Right atrium auricular region (tissue), 2 donors: ENCODE results near the gene MRPS26. TPM values are rescaled to one million over a fixed set of nuclear protein-coding genes. Genes with fewer than 3 reads are reported as not detected.
"Not testable (repeated sequence)": the region's sequence is repeated elsewhere in the genome, so short reads cannot be mapped to it uniquely, and the experiment has no call there.

ENCODE experiments used
- DNase-seq: peaks from one replicate; pipeline ENCODE4 v3.0.0-alpha.2; 2019; ENCODE audit warnings: low spot score
- H3K27ac ChIP-seq, 2 donors: fragments of 200-600 bp; sonication (generic); 1 replicate in 1 of 2; 2 replicates in 1 of 2; pipeline ENCODE4 v1.5.1; 2016 to 2019
- H3K27me3 ChIP-seq, 2 donors: fragments of 200-600 bp; sonication (generic); one replicate each; pipeline versions ENCODE4 v1.5.1 to v1.6.0; 2017 to 2019
- H3K36me3 ChIP-seq: fragments of 200-600 bp; sonication (generic); one replicate; pipeline ENCODE4 v1.5.1; 2016
- H3K4me1 ChIP-seq, 2 donors: fragments of 200-600 bp; sonication (generic); one replicate each; pipeline versions ENCODE4 v1.5.1 to v1.6.0; 2017 to 2019
- H3K4me3 ChIP-seq, 2 donors: fragments of 200-600 bp; sonication (generic); 1 replicate in 1 of 2; 2 replicates in 1 of 2; pipeline ENCODE4 v1.5.1; 2017 to 2019; ENCODE audit warnings: mild to moderate bottlenecking in 1 of 2, moderate library complexity in 1 of 2
- H3K9me3 ChIP-seq, 2 donors: fragments of 200-600 bp; sonication (generic); one replicate each; pipeline ENCODE4 v1.5.1; 2019
- total RNA-seq, 2 donors: library from RNA; depleted of rRNA; stranded (reverse); fragments of >200 nt; gene quantifications; one replicate each; pipeline ENCODE4 v1.1.0, GENCODE V29; 2016
- TF ChIP-seq, protein P1 (sequence below), 2 donors: fragments of 200-600 bp; sonication (generic); IDR thresholded peaks; one replicate each; pipeline ENCODE4 v1.5.1; 2019; ENCODE audit warnings: antibody characterized with exemption in 2 of 2

The MRPS26 gene
- total RNA-seq, 2 donors from 2014 or later = 44.7 to 45.4 TPM

DNA sequence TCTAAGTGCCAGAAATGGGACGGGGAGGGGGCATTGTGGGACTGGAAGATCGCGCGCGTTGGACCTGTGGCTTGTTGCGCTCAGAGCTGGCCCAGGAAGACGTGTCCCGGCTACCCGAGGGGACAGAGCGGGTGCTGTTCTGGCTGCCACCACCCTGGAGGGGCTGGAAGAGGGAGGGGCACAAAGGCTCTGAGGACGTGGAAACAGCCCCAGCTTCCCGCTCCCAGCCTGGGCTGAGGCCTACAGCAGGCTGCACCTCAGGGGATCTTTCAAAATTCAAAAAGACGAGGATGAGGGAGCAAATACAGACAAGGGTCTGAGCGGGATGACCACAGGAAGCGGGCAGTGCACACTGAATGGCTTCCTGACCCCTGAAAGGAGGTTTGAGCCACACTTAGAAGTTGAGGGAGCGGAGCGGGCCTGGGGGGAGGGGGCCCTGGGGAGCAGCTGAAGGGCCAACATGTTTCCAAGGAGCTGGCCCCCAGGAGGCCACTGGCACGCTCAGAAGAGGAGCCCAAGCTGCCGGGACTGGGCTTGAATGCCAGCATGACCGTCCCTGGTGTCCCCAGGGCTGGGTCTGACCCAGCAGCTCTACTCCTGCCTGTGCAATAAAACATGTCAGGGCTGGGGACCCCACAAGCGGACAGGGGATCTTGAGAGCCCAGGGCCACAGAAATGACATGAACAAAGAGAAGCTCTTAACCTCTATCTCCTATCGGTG lies 26.8 kb downstream of the MRPS26 start:
- Histone ChIP-seq H3K27ac (no peak overlapping the region), H3K9me3 (no peaks in the 10 kb centered on the region), H3K36me3 (no peaks in the 10 kb centered on the region), H3K4me1 (peaks cover 0 to 17% of the 10 kb centered on the region in 2 donors), H3K4me3 (peak overlapping the region; percentile 33 to 59), H3K27me3 (peaks cover 0 to 5% of the 10 kb centered on the region in 2 donors)
- TF ChIP-seq, protein P1, sequence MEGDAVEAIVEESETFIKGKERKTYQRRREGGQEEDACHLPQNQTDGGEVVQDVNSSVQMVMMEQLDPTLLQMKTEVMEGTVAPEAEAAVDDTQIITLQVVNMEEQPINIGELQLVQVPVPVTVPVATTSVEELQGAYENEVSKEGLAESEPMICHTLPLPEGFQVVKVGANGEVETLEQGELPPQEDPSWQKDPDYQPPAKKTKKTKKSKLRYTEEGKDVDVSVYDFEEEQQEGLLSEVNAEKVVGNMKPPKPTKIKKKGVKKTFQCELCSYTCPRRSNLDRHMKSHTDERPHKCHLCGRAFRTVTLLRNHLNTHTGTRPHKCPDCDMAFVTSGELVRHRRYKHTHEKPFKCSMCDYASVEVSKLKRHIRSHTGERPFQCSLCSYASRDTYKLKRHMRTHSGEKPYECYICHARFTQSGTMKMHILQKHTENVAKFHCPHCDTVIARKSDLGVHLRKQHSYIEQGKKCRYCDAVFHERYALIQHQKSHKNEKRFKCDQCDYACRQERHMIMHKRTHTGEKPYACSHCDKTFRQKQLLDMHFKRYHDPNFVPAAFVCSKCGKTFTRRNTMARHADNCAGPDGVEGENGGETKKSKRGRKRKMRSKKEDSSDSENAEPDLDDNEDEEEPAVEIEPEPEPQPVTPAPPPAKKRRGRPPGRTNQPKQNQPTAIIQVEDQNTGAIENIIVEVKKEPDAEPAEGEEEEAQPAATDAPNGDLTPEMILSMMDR (IDR thresholded peaks at IDR 0.05) = no peak
- DNase-seq = no peak

DNA sequence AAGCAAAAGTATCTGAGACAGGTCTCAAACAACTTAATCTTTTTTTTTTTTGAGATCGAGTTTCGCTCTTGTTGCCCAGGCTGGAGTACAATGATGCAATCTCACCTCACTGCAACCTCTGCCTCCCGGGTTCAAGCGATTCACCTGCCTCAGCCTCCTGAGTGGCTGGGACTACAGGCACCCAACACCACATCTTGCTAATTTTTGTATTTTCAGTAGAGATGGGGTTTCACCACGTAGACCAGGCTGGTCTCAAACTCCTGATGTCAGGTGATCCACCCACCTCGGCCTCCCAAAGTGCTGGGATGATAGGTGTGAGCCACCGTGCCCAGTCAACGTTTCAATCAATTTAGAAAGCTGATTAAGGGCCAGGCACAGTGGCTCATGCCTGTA lies 27.4 kb downstream of the MRPS26 start:
- H3K4me3 ChIP-seq = not testable (repeated sequence)

DNA sequence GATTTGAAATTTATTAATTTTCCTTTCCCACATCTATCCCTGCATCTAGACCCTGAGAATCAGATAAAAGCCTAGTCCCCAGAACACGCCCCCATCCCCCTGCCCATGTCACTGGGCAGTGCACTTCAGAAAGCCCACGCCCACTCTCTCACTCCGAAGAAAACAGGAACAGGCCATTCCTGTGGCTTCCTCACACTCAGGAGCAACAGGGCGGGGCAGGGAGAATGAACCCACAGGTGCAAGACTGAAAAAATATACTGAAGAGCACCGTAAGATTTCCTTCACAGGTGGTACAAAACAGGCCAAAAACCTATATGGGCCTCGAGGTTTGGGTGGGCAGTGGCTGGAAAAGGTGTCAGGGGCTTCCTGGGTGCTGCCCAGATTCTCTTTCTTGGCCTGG lies 29.0 kb downstream of the MRPS26 start:
- TF ChIP-seq, protein P1 (IDR thresholded peaks at IDR 0.05) = no peak
- peaks cover 0 to 17% of the 10 kb centered on the region in 2 donors for H3K4me1 ChIP-seq
- no peak for DNase-seq
- H3K9me3 ChIP-seq = no peaks in the 10 kb centered on the region
- no peaks in the 10 kb centered on the region for H3K36me3 ChIP-seq
- H3K27me3 ChIP-seq = peaks cover 0 to 5% of the 10 kb centered on the region in 2 donors
- no peak overlapping the region for H3K4me3 ChIP-seq
- no peak overlapping the region for H3K27ac ChIP-seq

More for the DNA sequence above, 27.4 kb downstream of the MRPS26 start:
- H3K9me3 ChIP-seq, H3K36me3 ChIP-seq, DNase-seq, H3K27ac ChIP-seq, H3K27me3 ChIP-seq: not testable (repeated sequence)
- H3K4me1 ChIP-seq = peaks cover 0 to 17% of the 10 kb centered on the region in 2 donors

DNA sequence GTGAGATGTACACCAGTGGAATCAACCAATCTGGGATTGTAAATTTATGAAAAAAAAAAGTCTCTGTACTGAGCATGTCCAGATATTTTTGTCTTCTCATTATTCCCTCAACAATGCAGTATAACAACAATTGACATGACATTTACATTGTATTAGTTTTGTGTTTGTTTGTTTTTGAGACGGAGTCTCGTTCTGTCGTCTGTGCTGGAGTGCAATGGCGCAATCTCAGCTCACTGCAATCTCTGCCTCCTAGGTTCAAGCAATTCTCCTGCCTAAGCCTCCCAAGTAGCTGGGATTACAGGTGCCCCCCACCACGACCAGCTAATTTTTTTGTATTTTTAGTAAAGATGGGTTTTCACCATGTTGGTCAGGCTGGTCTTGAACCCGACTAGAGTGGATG lies 29.5 kb downstream of the MRPS26 start:
- H3K9me3 ChIP-seq, H3K27me3 ChIP-seq, H3K4me3 ChIP-seq, DNase-seq, H3K36me3 ChIP-seq, H3K27ac ChIP-seq: not testable (repeated sequence)
- H3K4me1 ChIP-seq = peaks cover 0 to 17% of the 10 kb centered on the region in 2 donors

DNA sequence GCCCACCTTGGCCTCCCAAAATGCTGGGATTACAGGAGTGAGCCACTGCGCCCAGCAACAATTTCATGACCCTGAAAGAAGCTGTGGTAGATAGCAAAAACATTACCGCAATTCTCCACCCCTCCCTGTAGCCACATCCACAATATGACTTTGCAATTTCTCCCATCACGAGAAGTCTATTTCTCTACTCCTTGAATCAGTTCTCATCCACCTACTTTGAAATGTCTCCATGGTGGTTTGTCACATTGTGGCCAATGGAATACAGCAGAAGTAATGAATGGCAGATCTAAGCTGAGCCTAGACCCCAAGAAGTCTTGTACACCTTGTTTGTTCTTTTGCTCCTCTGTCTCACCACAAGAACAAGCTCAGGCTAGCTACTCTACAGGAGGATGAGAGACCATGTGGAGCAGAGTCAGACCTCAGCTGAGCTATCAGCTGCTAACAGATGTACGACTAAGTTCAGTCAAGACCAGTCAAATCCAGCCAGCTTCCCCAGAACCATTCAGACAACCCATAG lies 31.8 kb downstream of the MRPS26 start:
- no peak for DNase-seq
- Histone ChIP-seq H3K4me3 (no peak overlapping the region), H3K9me3 (no peaks in the 10 kb centered on the region), H3K27me3 (peaks cover 0 to 10% of the 10 kb centered on the region in 2 donors), H3K36me3 (no peaks in the 10 kb centered on the region), H3K27ac (no peak overlapping the region), H3K4me1 (peaks cover 0 to 14% of the 10 kb centered on the region in 2 donors)
- TF ChIP-seq, protein P1 (IDR thresholded peaks at IDR 0.05) = no peak

DNA sequence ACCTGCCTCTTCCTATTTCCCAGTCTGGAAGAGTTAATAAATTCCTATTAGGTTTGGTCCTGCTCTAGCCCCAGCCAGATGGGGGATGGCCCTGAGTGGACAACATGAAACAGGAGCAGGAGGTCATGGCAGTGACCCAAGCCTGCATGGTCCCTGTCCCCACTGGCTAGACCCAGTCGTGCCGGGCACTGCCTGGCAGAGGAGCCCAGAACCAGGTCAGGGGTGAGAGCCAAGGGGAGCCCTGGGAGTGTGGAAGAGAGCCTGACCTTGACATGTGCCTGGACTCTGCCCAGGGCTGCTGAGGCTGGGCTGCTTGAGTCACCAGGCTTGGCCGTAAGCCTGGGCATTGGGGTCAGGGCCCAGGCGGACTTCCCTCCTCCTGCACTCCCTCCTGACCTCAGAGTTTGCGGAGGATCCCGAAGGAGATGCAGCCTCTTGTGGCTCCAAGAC lies 35.1 kb downstream of the MRPS26 start:
- no peaks in the 10 kb centered on the region for H3K9me3 ChIP-seq
- TF ChIP-seq, protein P1 (IDR thresholded peaks at IDR 0.05) = no peak
- H3K27ac ChIP-seq = no peak overlapping the region
- peaks cover 0 to 20% of the 10 kb centered on the region in 2 donors for H3K4me1 ChIP-seq
- peaks cover 6 to 14% of the 10 kb centered on the region in 2 donors for H3K27me3 ChIP-seq
- no peaks in the 10 kb centered on the region for H3K36me3 ChIP-seq
- H3K4me3 ChIP-seq = no peak overlapping the region
- peak; percentile 65 for DNase-seq
